ENCODE measurements around the gene CPSF4.
"Not testable (repeated sequence)": the region's sequence is repeated elsewhere in the genome, so short reads cannot be mapped to it uniquely, and the experiment has no call there.

CPSF4 gene

GRCh38 chr7:99408379-99409191 lies 30.2 kb upstream of the CPSF4 start, which contains the start of the genes BUD31 and PDAP1:
Gene BUD31, plus strand, starts transcription at chr7:99408969. Its CDS starts 2,124 bp downstream, at chr7:99411093.
Gene PDAP1, minus strand, starts transcription at chr7:99408597. Its CDS starts 49 bp downstream, at chr7:99408548.
- DNase-seq (ENCODE audit: low spot score) = peak; percentile 95

GRCh38 chr7:99409192-99409572 lies 29.6 kb upstream of the CPSF4 start:
- peak; percentile 27 for DNase-seq (ENCODE audit: low spot score)

- DNase-seq (ENCODE audit: low spot score) = peak; percentile 28
Measured at GRCh38 chr7:99409806-99410205, 28.9 kb upstream of the CPSF4 start.

- no peak for DNase-seq (ENCODE audit: low spot score)
Measured at GRCh38 chr7:99410635-99411034, 28.1 kb upstream of the CPSF4 start.

- DNase-seq (ENCODE audit: low spot score) = peak; percentile 65
Measured at GRCh38 chr7:99415513-99416127, 23.1 kb upstream of the CPSF4 start.

GRCh38 chr7:99418260-99418659 lies 20.5 kb upstream of the CPSF4 start:
- DNase-seq (ENCODE audit: low spot score) = no peak

- no peak for DNase-seq (ENCODE audit: low spot score)
Measured at GRCh38 chr7:99419323-99420021, 19.3 kb upstream of the CPSF4 start.

GRCh38 chr7:99420213-99420612 lies 18.5 kb upstream of the CPSF4 start:
- no peak for DNase-seq (ENCODE audit: low spot score)

- no peak for DNase-seq (ENCODE audit: low spot score)
Measured at GRCh38 chr7:99420986-99421385, 17.8 kb upstream of the CPSF4 start.

- no peak for DNase-seq (ENCODE audit: low spot score)
Measured at GRCh38 chr7:99422186-99422585, 16.6 kb upstream of the CPSF4 start.

- DNase-seq (ENCODE audit: low spot score) = no peak
Measured at GRCh38 chr7:99422625-99423024, 16.1 kb upstream of the CPSF4 start.

GRCh38 chr7:99424932-99425730 lies 13.6 kb upstream of the CPSF4 start:
- no peak for DNase-seq (ENCODE audit: low spot score)

GRCh38 chr7:99428972-99429566 lies 9.7 kb upstream of the CPSF4 start:
- no peak for DNase-seq (ENCODE audit: low spot score)

GRCh38 chr7:99429756-99430155 lies 9.0 kb upstream of the CPSF4 start:
- no peak for DNase-seq (ENCODE audit: low spot score)

- DNase-seq (ENCODE audit: low spot score) = not testable (repeated sequence)
Measured at GRCh38 chr7:99431756-99432540, 6.8 kb upstream of the CPSF4 start.

GRCh38 chr7:99433158-99433557 lies 5.6 kb upstream of the CPSF4 start:
- DNase-seq (ENCODE audit: low spot score) = no peak

GRCh38 chr7:99437946-99438572 lies 684 bp upstream of the CPSF4 start:
- DNase-seq (ENCODE audit: low spot score) = no peak

- no peak for DNase-seq (ENCODE audit: low spot score)
Measured at GRCh38 chr7:99440195-99440594, 1.5 kb downstream of the CPSF4 start.

GRCh38 chr7:99446096-99446495 lies 7.4 kb downstream of the CPSF4 start:
- DNase-seq (ENCODE audit: low spot score) = no peak

- no peak for DNase-seq (ENCODE audit: low spot score)
Measured at GRCh38 chr7:99447943-99448342, 9.2 kb downstream of the CPSF4 start.

Measured in kidney tubule cell (primary cell).